H9 (cell line): ENCODE results near the gene ITPK1. TPM values are rescaled to one million over a fixed set of nuclear protein-coding genes. Genes with fewer than 3 reads are reported as not detected.

ENCODE experiments used
- DNase-seq: peaks from one replicate; pipeline ENCODE4 v3.0.0-alpha.2; 2017
- H2AFZ ChIP-seq: one replicate; pipeline ENCODE4 v1.6.1; 2013; ENCODE audit warnings: mild to moderate bottlenecking, low read length, control low read depth, moderate library complexity
- H2AK5ac ChIP-seq: 2 replicates; pipeline ENCODE4 v1.6.1; 2013; ENCODE audit warnings: low read length, control low read depth, mixed read lengths; ENCODE audit not compliant: insufficient read length
- H2BK120ac ChIP-seq: one replicate; pipeline ENCODE4 v1.6.1; 2013; ENCODE audit warnings: low read depth, mild to moderate bottlenecking, low read length, control low read depth, inconsistent platforms; ENCODE audit not compliant: poor library complexity, severe bottlenecking
- H2BK12ac ChIP-seq: 2 replicates; pipeline ENCODE4 v1.6.1; 2013; ENCODE audit warnings: low read length, control low read depth, mixed read lengths, low read depth; ENCODE audit not compliant: insufficient read length
- H2BK15ac ChIP-seq: 2 replicates; pipeline ENCODE4 v1.6.1; 2013; ENCODE audit warnings: low read depth, low read length, control low read depth
- H2BK20ac ChIP-seq: one replicate; pipeline ENCODE4 v1.6.1; 2013; ENCODE audit warnings: low read depth, mild to moderate bottlenecking, low read length, control low read depth, inconsistent platforms; ENCODE audit not compliant: poor library complexity, severe bottlenecking
- H2BK5ac ChIP-seq: 2 replicates; pipeline ENCODE4 v1.6.1; 2013; ENCODE audit warnings: low read length, control low read depth, mixed read lengths; ENCODE audit not compliant: insufficient read length
- H3K14ac ChIP-seq: 2 replicates; pipeline ENCODE4 v1.6.1; 2013; ENCODE audit warnings: low read length, control low read depth; ENCODE audit not compliant: insufficient read depth
- H3K18ac ChIP-seq: 2 replicates; pipeline ENCODE4 v1.6.1; 2013; ENCODE audit warnings: low read depth, mild to moderate bottlenecking, mixed read lengths, low read length, control low read depth; ENCODE audit not compliant: insufficient read length
- H3K23ac ChIP-seq: 2 replicates; pipeline ENCODE4 v1.6.1; 2013; ENCODE audit warnings: low read length, control low read depth, mixed read lengths, low read depth; ENCODE audit not compliant: insufficient read length
- H3K23me2 ChIP-seq: 2 replicates; pipeline ENCODE4 v1.6.1; 2013; ENCODE audit warnings: low read depth, mild to moderate bottlenecking, mixed read lengths, low read length, control low read depth; ENCODE audit not compliant: insufficient read length, poor library complexity, severe bottlenecking
- H3K27ac ChIP-seq: 2 replicates; pipeline ENCODE4 v1.5.1; 2013; ENCODE audit warnings: low read length, control low read depth, mixed read lengths, low read depth; ENCODE audit not compliant: insufficient read length
- H3K27me3 ChIP-seq: 2 replicates; pipeline ENCODE4 v1.6.1; 2013; ENCODE audit warnings: low read length, control low read depth, inconsistent platforms; ENCODE audit not compliant: insufficient read depth
- H3K4ac ChIP-seq: 2 replicates; pipeline ENCODE4 v1.6.1; 2013; ENCODE audit warnings: low read depth, mild to moderate bottlenecking, control low read depth, inconsistent platforms, low read length, moderate library complexity
- H3K4me1 ChIP-seq: 2 replicates; pipeline ENCODE4 v1.6.1; 2013; ENCODE audit warnings: low read length, control low read depth, inconsistent platforms; ENCODE audit not compliant: insufficient read depth
- H3K4me2 ChIP-seq: 2 replicates; pipeline ENCODE4 v1.6.1; 2013; ENCODE audit warnings: low read length, control low read depth, mixed read lengths; ENCODE audit not compliant: insufficient read length, insufficient read depth
- H3K56ac ChIP-seq: 2 replicates; pipeline ENCODE4 v1.6.1; 2013; ENCODE audit warnings: low read depth, mild to moderate bottlenecking, mixed read lengths, low read length, control low read depth; ENCODE audit not compliant: insufficient read length
- H3K79me1 ChIP-seq: 2 replicates; pipeline ENCODE4 v1.6.1; 2013; ENCODE audit warnings: low read depth, mild to moderate bottlenecking, moderate library complexity, low read length, control low read depth, inconsistent platforms; ENCODE audit not compliant: insufficient read depth, poor library complexity, severe bottlenecking
- H3K79me2 ChIP-seq: 2 replicates; pipeline ENCODE4 v1.6.1; 2013; ENCODE audit warnings: low read length, control low read depth, inconsistent platforms; ENCODE audit not compliant: insufficient read depth
- H3K9ac ChIP-seq: 2 replicates; pipeline ENCODE4 v1.6.1; 2013; ENCODE audit warnings: low read length, control low read depth, mixed read lengths; ENCODE audit not compliant: insufficient read length; ENCODE audit errors: extremely low read depth
- H3K9me3 ChIP-seq: one replicate; pipeline ENCODE4 v1.6.1; 2013; ENCODE audit warnings: low read depth, low read length, inconsistent platforms; ENCODE audit not compliant: control insufficient read depth
- H3T11ph ChIP-seq: one replicate; pipeline ENCODE4 v1.6.1; 2013; ENCODE audit warnings: mild to moderate bottlenecking, low read length, control low read depth, inconsistent platforms
- H4K20me1 ChIP-seq: one replicate; pipeline ENCODE4 v1.6.1; 2013; ENCODE audit not compliant: control insufficient read depth, insufficient read length, insufficient read depth
- H4K5ac ChIP-seq: 2 replicates; pipeline ENCODE4 v1.6.1; 2013; ENCODE audit warnings: low read depth, mild to moderate bottlenecking, mixed read lengths, low read length, control low read depth; ENCODE audit not compliant: insufficient read length
- H4K8ac ChIP-seq: replicated peaks from 2 replicates; pipeline ENCODE4 v1.6.1; 2013; ENCODE audit warnings: low read length, control low read depth, mixed read lengths, low read depth; ENCODE audit not compliant: insufficient read length
- H4K91ac ChIP-seq: 2 replicates; pipeline ENCODE4 v1.6.1; 2013; ENCODE audit warnings: low read depth, mild to moderate bottlenecking, moderate library complexity, mixed read lengths, low read length, control low read depth; ENCODE audit not compliant: insufficient read length
- H3K27ac Mint-ChIP-seq, 3 experiments: 2 replicates in 2 of 3; 3 replicates in 1 of 3; pipeline ENCODE4 v1.8.0; 2020 to 2021; ENCODE audit warnings: mixed read lengths in 3 of 3, mild to moderate bottlenecking in 1 of 3, moderate library complexity in 1 of 3
- H3K27me3 Mint-ChIP-seq: 2 replicates; pipeline ENCODE4 v1.8.0; 2021; ENCODE audit warnings: low read depth, mild to moderate bottlenecking, moderate library complexity, mixed read lengths
- H3K36me3 Mint-ChIP-seq, 3 experiments: 2 replicates in 2 of 3; 3 replicates in 1 of 3; pipeline ENCODE4 v1.8.0; 2020 to 2021; ENCODE audit warnings: low read depth in 3 of 3, mixed read lengths in 3 of 3; ENCODE audit not compliant: insufficient read depth in 1 of 3
- H3K4me1 Mint-ChIP-seq, 2 experiments: 2 replicates each; pipeline ENCODE4 v1.8.0; 2020; ENCODE audit warnings: mixed read lengths in 2 of 2
- H3K4me3 Mint-ChIP-seq, 2 experiments: 2 replicates in 1 of 2; 3 replicates in 1 of 2; pipeline ENCODE4 v1.8.0; 2020 to 2021; ENCODE audit warnings: mild to moderate bottlenecking in 2 of 2, mixed read lengths in 2 of 2, moderate library complexity in 1 of 2
- H3K9me3 Mint-ChIP-seq, 2 experiments: 2 replicates in 1 of 2; 3 replicates in 1 of 2; pipeline ENCODE4 v1.8.0; 2020; ENCODE audit warnings: mild to moderate bottlenecking in 2 of 2, mixed read lengths in 2 of 2, moderate library complexity in 1 of 2
- CTCF ChIP-seq: fragments of 200-600 bp; sonication (generic); conservative IDR thresholded peaks from 3 replicates; pipeline ENCODE4 v1.8.0; 2021; ENCODE audit warnings: antibody characterized with exemption, mild to moderate bottlenecking
- WGBS: extraction: QIAGEN DNeasy Blood & Tissue Kit; methylation state at CpG from one replicate; pipeline ENCODE4 v1.1.7; 2013; ENCODE audit warnings: missing lambda C conversion rate, low lambda C conversion rate, mixed read lengths; ENCODE audit not compliant: insufficient read length; ENCODE audit errors: extremely low coverage; 5-methylcytosine and 5-hydroxymethylcytosine counted together
- total RNA-seq: library from RNA; stranded (reverse); gene quantifications from 2 replicates; pipeline ENCODE4 v1.2.1, GENCODE V29; 2021

Gene ITPK1
- total RNA-seq, 1 experiment from 2014 or later, result 92.7 TPM

- H3K56ac ChIP-seq, result no peak overlapping the region
- TF ChIP-seq CTCF, result no peak
- no peak overlapping the region for H2BK15ac ChIP-seq
- H3T11ph ChIP-seq, result no peak overlapping the region
- no peak overlapping the region for H2BK20ac ChIP-seq
- no peak overlapping the region for H2AK5ac ChIP-seq
- WGBS, result no CpG with 5 or more reads among the region's 5 CpGs
- no peaks in the 10 kb centered on the region for H3K4me1 ChIP-seq
- no peak overlapping the region for H2AFZ ChIP-seq
- H3K79me2 ChIP-seq, result no peaks in the 10 kb centered on the region; the same call in 1 of the 2 replicates
- no peak overlapping the region for H4K5ac ChIP-seq
- H3K9me3 Mint-ChIP-seq, result peaks cover 24 to 25% of the 10 kb centered on the region in 2 experiments
- H3K4ac ChIP-seq, result no peak overlapping the region
- DNase-seq, result no peak
- no peak overlapping the region for H3K4me2 ChIP-seq
- H3K23ac ChIP-seq, result no peak overlapping the region
- H3K27me3 ChIP-seq, result no peaks in the 10 kb centered on the region
- no peak overlapping the region for H3K9ac ChIP-seq
- no peak overlapping the region for H3K4me3 Mint-ChIP-seq
- H3K79me1 ChIP-seq, result no peaks in the 10 kb centered on the region
- peaks cover 6% of the 10 kb centered on the region for H3K9me3 ChIP-seq
- H4K91ac ChIP-seq, result no peak overlapping the region
- peaks cover 0 to 3% of the 10 kb centered on the region in 2 experiments; a peak in 1 of 4 replicates for H3K4me1 Mint-ChIP-seq
- no peak overlapping the region for H3K18ac ChIP-seq
- no peak overlapping the region for H2BK5ac ChIP-seq
- no peak overlapping the region for H2BK12ac ChIP-seq
- H3K27ac ChIP-seq, result no peak overlapping the region
- H3K23me2 ChIP-seq, result no peaks in the 10 kb centered on the region
- peaks cover 36 to 55% (median 36%) of the 10 kb centered on the region in 3 experiments for H3K36me3 Mint-ChIP-seq
- no peak overlapping the region for H2BK120ac ChIP-seq
- no peak overlapping the region for H3K27ac Mint-ChIP-seq
- no peak overlapping the region for H4K8ac ChIP-seq
- no peaks in the 10 kb centered on the region; the same call in none of the 2 replicates for H3K27me3 Mint-ChIP-seq
- no peak overlapping the region for H3K14ac ChIP-seq
- no peaks in the 10 kb centered on the region for H4K20me1 ChIP-seq
These were observed 131.5 kb downstream of the ITPK1 start for GRCh38 chr14:92984082-92984788.
